Esophagus muscularis mucosa (tissue), 4 donors: ENCODE results near the gene RGS1. TPM values are rescaled to one million over a fixed set of nuclear protein-coding genes. Genes with fewer than 3 reads are reported as not detected.

Experiments used
- DNase-seq: peaks from one replicate; pipeline ENCODE4 v3.0.0-alpha.2; 2017; ENCODE audit errors: extremely low spot score
- H3K27ac ChIP-seq, 4 donors: fragments of 200-600 bp; sonication (generic); replicated peaks in 1 of 4; 1 replicate in 3 of 4; 2 replicates in 1 of 4; pipeline ENCODE4 v1.5.1; 2016 to 2019; ENCODE audit warnings: mild to moderate bottlenecking in 1 of 4
- H3K27me3 ChIP-seq, 4 donors: fragments of 200-600 bp; sonication (generic); one replicate each; pipeline versions ENCODE4 v1.5.1 to v1.6.0; 2016 to 2019
- H3K36me3 ChIP-seq, 4 donors: fragments of 200-600 bp; sonication (generic); one replicate each; pipeline ENCODE4 v1.5.1; 2016 to 2019
- H3K4me1 ChIP-seq, 4 donors: fragments of 200-600 bp; sonication (generic); one replicate each; pipeline ENCODE4 v1.5.1; 2016 to 2019
- H3K4me3 ChIP-seq, 4 donors: fragments of 200-600 bp; sonication (generic); 1 replicate in 2 of 4; 2 replicates in 2 of 4; pipeline ENCODE4 v1.5.1; 2016 to 2019; ENCODE audit warnings: mild to moderate bottlenecking in 4 of 4, moderate library complexity in 1 of 4
- H3K9me3 ChIP-seq, 4 donors: fragments of 200-600 bp; sonication (generic); 1 replicate in 3 of 4; 2 replicates in 1 of 4; pipeline ENCODE4 v1.5.1; 2016 to 2019
- CTCF ChIP-seq, 3 experiments: fragments of 200-600 bp in 2 of 3; fragments of 450-650 bp in 1 of 3; sonication (generic) in 2 of 3; IDR thresholded peaks; one replicate each; pipeline ENCODE4 v1.5.1; 2017 to 2019; ENCODE audit warnings: antibody characterized with exemption in 3 of 3, mild to moderate bottlenecking in 2 of 3, moderate library complexity in 1 of 3
- EP300 ChIP-seq: sonication (generic); formaldehyde crosslinking; IDR thresholded peaks from one replicate; pipeline ENCODE4 v1.6.1; 2017; ENCODE audit warnings: antibody characterized with exemption
- POLR2A ChIP-seq: fragments of 450-650 bp; IDR thresholded peaks from one replicate; pipeline ENCODE4 v1.6.1; 2017; ENCODE audit warnings: antibody characterized with exemption, moderate library complexity, mild to moderate bottlenecking, low read depth
- POLR2AphosphoS5 ChIP-seq, 2 donors: sonication (generic); formaldehyde crosslinking; IDR thresholded peaks; one replicate each; pipeline ENCODE4 v1.6.1; 2017; ENCODE audit warnings: antibody characterized with exemption in 2 of 2
- WGBS: methylation state at CpG from one replicate; pipeline ENCODE4 v1.1.5; 2018; 5-methylcytosine and 5-hydroxymethylcytosine counted together
- intact Hi-C: fragments of 100-400 bp; cut with DNase I; formaldehyde crosslinking; loops from one replicate; pipeline ENCODE4 v1.15.1; 2023
- total RNA-seq, 4 donors: library from RNA; depleted of rRNA; stranded (reverse); fragments of >200 nt; gene quantifications; one replicate each; pipeline versions ENCODE4 v1.1.0 to v1.2.1, GENCODE V29; 2016

RGS1 gene
- total RNA-seq, 4 donors from 2014 or later = 6.1 to 27.7 (median 12.5) TPM

- intact Hi-C loops = no loop called here
- no peak overlapping the region for H3K4me3 ChIP-seq
- H3K27me3 ChIP-seq = no peaks in the 10 kb centered on the region
- H3K36me3 ChIP-seq = no peaks in the 10 kb centered on the region
- no peak for DNase-seq
- H3K27ac ChIP-seq = no peak overlapping the region
- WGBS = 81% methylated on average over 3 of the region's 3 CpGs
- no peaks in the 10 kb centered on the region for H3K9me3 ChIP-seq
- peaks cover 0 to 12% (median 0%) of the 10 kb centered on the region in 4 donors for H3K4me1 ChIP-seq
- no peak for TF ChIP-seq CTCF (IDR thresholded peaks at IDR 0.05)
- no peak for TF ChIP-seq POLR2A
- no peak for TF ChIP-seq EP300
- no peak for TF ChIP-seq POLR2AphosphoS5 (IDR thresholded peaks at IDR 0.05)
Observed at GRCh38 chr1:192629612-192630011, 54.0 kb downstream of the RGS1 start.

Other genes with a start within 250 kb of the RGS1 start
- gene RGS13, start 60.4 kb downstream of the RGS1 start, total RNA-seq = 1 to 10 TPM in 3 of 4 donors, not detected in 1; 1.0 to 4.3 (median 2.5) TPM
- gene RGS2, start 233.3 kb downstream of the RGS1 start, total RNA-seq = 100 to 1,000 TPM; 337 to 754 (median 525) TPM